Measurements from ENCODE around the gene ARX.

- TF ChIP-seq CTCF (IDR thresholded peaks at IDR 0.05 in 4 of 5, conservative IDR thresholded peaks at IDR 0.05 in 1 of 5) (no peak), POLR2A (IDR thresholded peaks at IDR 0.05) (no peak)
Measured at GRCh38 chrX:25012433-25012735, 3.4 kb downstream of the ARX start.

Measured in gastrocnemius medialis (tissue), 4 donors.